Cerebellar nuclear complex (tissue), 1 donor: ENCODE measurements around the gene HOXB9.

Experiments used
- DNase-seq, 2 experiments: peaks; one replicate each; lab custom pipeline; 2025; lab: John Stamatoyannopoulos, UW

HOXB9 gene

GRCh38 chr17:48624118-48624517 lies 2.0 kb downstream of the HOXB9 start:
- DNase-seq = no peak

GRCh38 chr17:48623583-48623982 lies 2.6 kb downstream of the HOXB9 start:
- DNase-seq = no peak

DNA sequence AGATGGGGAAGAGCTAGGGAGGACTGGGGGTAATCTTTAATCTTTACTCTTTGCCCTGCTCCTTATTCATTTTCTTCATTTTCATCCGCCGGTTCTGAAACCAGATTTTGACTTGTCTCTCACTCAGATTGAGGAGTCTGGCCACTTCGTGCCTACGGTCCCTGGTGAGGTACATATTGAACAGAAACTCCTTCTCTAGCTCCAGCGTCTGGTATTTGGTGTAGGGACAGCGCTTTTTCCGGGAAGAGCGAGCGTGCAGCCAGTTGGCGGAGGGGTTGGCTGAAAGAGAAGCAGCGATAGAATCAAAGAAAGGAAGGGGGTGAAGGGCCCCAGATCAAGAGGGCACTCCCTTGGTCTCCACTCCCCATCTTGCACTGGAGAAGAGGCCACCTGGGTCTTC lies 3.3 kb downstream of the HOXB9 start:
- DNase-seq = no peak

- no peak for DNase-seq
Observed at GRCh38 chr17:48621410-48622392, 4.5 kb downstream of the HOXB9 start.

DNA sequence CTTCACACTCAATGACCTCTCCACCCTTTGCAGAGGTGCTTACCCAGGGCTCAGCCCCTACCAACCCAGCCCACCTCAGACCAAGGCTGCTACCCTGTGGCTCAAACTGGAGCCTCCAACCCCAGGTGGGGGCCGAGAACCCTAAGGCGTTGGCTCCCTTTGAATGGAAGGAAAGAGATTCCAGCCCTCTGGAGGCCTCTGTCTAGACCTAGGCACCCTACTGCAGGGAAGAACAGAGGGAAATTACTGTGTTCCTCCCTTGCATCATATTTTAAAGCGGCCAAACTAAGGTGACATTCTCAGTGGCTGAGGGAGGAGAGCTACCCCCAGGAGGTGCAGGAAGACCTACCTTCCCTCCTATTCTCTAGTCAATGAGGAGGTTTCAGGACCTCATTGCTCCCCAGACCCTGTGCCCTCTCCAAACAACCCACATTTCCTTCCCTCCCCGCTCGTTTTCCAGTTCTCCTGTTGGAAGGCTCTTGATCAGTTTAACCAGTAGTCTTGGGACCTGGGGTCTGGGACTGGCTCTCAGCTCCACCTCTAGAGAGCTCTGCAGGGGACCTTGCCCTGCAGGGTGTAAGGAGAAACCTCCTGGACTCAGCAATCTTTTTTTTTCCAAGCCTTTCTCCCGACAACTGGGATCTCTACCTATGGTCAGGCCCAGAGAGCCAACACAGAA lies 5.6 kb downstream of the HOXB9 start:
- no peak for DNase-seq

- no peak for DNase-seq
Observed at GRCh38 chr17:48619826-48620449, 6.2 kb downstream of the HOXB9 start.

- peak in 1 of 2 experiments; percentile 29 for DNase-seq
Observed at GRCh38 chr17:48618256-48618896, 7.8 kb downstream of the HOXB9 start.

- no peak for DNase-seq
Observed at GRCh38 chr17:48617471-48618255, 8.5 kb downstream of the HOXB9 start.

DNA sequence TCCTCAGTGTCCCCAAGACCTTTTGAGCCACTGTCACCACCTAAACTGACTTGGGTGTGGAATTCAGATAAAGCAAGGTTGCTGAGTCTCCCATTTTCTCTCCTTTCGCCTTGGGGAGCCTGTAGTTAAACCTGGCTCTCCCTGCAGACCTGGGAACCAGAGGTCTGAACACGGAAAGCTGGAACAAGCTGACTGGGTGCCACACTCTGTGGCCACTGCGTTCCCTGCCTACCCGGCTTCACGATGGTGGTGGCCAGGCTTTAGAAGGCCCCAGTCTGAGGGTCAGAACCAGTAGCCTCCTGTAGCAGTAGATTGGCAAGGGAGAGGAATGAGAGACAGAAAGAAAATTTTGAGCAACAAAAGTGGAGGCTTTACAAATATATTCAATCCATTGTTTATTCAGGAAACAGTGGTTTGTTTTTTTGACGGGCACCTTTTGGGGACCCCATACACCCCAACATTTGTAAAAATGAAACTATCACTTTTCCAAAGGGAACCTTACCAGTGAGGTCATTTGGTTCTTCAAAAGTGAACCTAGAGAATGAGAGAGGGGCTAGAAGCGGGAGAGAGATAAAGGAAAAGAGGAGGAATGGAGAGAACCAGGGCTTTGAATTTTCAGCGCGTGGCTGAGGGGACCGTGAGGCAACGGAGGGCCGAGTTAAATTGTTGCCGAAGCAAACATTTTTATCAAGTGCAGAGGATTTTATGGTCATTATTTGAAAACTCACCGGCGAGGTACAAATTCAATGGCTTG lies 9.3 kb downstream of the HOXB9 start:
- no peak for DNase-seq

- no peak for DNase-seq
Observed at GRCh38 chr17:48615963-48616716, 10.0 kb downstream of the HOXB9 start.

DNA sequence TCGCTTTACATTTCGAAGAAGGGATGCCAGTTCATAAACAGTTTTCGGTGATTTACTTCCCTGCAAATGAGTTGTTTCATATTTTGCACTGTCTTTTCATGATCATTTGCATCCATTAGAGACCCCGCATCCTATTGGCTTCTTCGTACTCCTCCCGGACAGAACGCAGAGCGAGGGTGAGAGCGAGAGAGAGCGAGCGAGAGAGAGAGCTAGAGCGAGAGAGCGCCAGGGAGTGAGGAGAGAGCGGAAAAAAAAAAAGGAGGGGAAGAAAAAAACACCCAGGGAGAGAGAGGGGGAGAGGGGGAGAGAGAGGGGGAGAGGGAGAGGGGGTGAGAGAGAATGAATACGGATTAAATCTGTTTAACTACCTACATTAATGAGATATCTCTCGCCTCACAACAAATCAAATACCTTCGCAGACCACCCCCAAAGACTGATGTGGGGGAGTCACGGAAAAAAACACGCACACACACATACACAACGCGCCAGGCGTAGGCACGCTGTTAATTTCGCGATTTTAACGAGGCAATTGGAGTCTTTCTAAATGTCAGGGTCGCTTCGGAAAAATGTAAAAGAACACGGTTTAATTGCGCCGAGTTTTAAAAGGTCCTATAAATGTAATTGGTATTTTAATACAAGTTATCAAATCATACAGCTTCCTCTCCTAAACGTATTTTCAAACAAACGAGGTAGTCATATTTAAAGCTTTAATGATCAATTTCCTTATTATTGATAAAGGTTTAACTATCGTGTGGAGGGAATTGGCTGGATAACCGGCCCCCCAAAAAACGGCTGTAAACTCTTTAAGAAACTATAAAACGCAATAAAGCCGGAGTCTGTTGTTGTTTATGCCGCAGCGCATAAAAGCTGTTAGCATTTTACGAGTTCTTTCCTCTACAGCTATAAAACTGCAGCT lies 10.9 kb downstream of the HOXB9 start, which contains the start of gene HOXB8:
Gene HOXB8, minus strand, starts transcription at position 246 of the 916 bp plus-strand sequence. CDS start 588 bp downstream, outside the sequence.
- DNase-seq = no peak

DNA sequence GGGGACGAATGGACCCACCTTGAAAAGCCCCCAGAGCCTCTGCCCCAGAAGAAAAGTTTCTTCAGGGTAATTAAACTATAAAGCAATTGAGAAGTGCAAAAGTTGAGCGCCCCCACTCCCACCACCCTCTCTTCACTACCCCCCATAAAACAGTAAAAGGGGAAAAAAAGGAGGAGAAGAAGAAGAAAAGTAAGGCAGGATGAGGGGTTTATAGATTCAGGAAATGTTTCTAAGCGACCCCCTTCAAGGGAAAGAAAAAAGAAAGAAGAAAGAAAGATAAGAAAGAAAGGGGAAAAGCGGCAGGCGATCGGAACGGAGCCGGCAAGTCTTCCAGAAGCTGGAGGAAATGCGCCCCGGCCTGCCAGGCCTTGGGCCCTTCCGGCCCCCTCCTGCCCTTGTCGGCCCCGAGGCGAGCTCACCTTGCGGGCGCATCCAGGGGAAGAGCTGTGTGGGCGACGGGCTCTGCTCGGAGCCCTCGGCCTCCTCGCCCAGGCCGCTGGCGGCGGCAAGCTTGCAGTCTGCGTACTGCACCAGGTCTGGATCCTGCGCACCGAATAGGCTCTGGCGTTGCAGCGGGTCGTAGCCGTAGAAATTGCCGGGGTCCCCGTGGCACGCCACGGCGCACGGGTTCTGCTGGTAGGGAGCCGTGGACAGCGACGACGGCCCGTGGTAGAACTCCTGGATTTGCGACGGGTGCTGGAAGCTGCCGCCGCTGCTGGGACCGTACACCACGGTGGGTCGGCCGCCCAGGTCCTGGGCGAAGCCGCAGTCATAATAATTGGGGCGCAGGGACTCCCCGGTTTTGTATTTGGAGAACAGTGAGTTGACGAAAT lies 12.1 kb downstream of the HOXB9 start:
- no peak for DNase-seq

DNA sequence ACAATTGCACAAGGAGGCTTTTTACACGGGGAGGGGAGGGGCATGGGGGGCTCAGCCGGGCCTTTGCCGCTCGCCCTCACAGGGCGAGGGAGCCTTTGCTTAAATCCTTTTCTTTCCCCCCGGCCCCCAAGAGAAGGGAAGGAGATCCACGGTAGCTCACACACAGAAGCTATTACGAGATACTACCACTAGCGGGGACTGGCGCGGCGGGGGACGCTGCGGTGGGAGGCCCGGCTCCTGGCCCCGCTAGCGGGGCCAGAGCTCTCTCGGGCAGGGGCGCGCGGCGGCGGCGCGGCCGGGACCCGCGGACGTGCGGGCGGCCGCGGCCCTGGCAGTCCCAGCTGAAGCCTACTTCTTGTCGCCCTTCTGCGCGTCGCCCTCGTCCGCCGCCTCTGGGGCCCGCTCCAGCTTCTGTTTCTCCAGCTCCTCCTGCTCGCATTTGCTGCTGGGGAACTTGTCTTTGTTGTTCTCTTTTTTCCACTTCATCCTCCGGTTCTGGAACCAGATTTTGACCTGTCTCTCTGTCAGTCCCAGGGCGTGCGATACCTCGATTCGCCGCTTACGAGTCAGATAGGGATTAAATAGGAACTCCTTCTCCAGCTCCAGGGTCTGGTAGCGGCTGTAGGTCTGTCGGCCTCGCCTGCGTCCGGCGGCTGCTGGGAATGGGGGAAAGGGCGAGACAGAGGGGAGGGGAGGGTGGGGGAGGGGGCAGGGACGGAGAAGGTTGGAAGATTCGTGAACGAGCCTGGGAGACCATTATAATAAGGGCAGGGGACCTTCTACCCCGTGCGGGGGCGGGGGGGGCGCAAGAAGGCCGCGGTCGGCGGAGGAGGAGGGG lies 13.1 kb downstream of the HOXB9 start:
- DNase-seq = no peak

DNA sequence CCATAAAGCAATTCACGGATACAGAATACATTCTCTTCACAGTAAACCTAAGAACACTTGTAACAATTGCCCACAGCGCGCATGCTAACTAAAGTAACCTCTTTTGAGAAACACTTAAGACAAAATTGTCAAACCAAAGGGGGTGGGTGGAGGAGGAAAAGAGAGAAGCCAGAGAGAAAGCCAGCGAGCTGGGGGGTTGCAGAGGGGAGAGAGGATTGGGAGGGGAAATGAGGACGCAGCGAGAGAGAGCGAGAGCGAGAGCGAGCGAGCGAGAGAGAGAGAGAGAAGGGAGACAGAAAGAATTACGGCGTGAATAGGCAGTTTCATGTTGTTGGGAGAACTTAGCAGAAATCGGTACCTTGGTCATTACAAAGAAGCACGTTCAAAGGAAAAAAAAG lies 13.7 kb downstream of the HOXB9 start:
- DNase-seq = no peak

- no peak for DNase-seq
Observed at GRCh38 chr17:48611681-48612455, 14.3 kb downstream of the HOXB9 start.

DNA sequence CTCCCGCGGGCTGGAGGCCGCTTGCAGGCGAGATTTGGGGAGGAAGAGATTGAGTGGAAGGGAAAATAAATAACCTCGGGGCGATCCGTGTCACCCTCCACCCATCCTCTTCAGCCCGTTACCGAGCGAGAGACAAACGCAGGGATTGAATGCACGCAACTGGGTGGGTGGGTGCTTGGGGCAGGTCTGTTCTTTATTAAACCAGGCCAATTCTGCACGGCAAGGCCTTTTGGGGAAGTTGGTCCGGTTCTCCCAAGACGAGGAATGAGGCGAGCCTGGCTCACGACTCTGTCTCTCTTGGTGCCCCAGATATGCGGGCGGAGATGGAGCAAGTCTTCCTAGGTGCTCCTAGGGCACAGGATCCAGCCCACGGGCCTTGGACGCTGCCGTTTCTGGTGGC lies 14.9 kb downstream of the HOXB9 start:
- no peak for DNase-seq
